ENCODE measurements around the gene ARFGAP3. TPM values are rescaled to one million over a fixed set of nuclear protein-coding genes. Genes with fewer than 3 reads are reported as not detected.

The ARFGAP3 gene
- total and polyA plus RNA-seq, 2 donors, result 33.1 to 59.6 TPM

DNA sequence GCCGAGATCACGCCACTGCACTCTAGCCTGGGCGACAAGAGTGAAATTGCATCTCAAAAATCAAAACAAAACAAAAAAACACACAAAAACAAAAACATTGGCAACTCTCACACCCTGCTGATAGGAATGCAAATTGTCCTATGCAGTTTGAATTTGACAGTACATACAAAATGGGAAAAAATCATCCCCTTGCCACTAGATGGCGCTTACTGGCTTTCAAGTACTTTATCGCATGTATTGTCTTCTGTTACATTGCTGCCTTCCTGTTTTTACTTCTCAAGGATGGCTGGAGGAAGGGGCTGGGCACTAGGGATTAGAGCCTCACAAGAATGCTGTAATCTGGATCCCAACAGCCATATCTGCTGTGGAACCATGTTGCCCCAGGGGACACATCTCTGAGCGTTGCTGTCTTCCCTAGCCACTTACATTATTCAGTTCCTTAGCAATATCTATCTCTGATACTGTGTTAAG lies 77.0 kb downstream of the ARFGAP3 start:
- H3K27ac ChIP-seq (ENCODE audit: low read depth), result no peak overlapping the region
- 33% methylated on average over 6 of the region's 6 CpGs for WGBS
- peak; percentile 64 for DNase-seq (ENCODE audit: extremely low spot score)
- no peak overlapping the region for H3K4me3 ChIP-seq (ENCODE audit: low read depth, low read length)
- no peaks in the 10 kb centered on the region for H3K4me1 ChIP-seq (ENCODE audit: insufficient read depth)
- no peaks in the 10 kb centered on the region for H3K36me3 ChIP-seq (ENCODE audit: insufficient read depth)

GRCh38 chr22:42777126-42777525 lies 79.9 kb downstream of the ARFGAP3 start:
- Histone ChIP-seq H3K4me3 (ENCODE audit: low read depth, low read length) (no peak overlapping the region), H3K36me3 (ENCODE audit: insufficient read depth) (no peaks in the 10 kb centered on the region), H3K4me1 (ENCODE audit: insufficient read depth) (no peaks in the 10 kb centered on the region), H3K27ac (ENCODE audit: low read depth) (no peak overlapping the region)
- no peak for DNase-seq (ENCODE audit: extremely low spot score)
- WGBS, result 96% methylated on average over 12 of the region's 12 CpGs

DNA sequence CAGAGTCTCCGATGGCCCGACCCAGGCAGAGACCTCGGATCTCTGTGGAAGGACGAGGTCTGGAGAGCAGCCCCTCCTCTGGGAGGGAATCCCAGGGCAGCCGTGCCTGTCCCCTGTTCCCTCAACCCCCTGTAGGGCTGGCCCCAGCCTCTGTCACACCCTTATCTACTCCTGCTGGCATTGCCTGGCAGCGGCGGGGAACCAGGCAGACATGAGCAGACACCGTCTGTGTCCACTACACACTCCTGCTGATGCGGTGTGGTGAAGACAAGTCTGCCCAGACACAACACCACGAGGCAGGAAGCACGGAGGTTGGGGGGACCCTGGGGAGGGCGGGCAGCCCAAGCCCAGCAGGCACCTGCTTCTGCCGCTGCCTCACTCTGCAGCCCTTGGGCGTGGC lies 83.9 kb downstream of the ARFGAP3 start:
- H3K27ac ChIP-seq (ENCODE audit: low read depth), result no peak overlapping the region
- 53% methylated on average over 14 of the region's 14 CpGs for WGBS
- DNase-seq (ENCODE audit: extremely low spot score), result no peak
- H3K4me3 ChIP-seq (ENCODE audit: low read depth, low read length), result no peak overlapping the region
- no peaks in the 10 kb centered on the region for H3K36me3 ChIP-seq (ENCODE audit: insufficient read depth)
- no peaks in the 10 kb centered on the region for H3K4me1 ChIP-seq (ENCODE audit: insufficient read depth)

DNA sequence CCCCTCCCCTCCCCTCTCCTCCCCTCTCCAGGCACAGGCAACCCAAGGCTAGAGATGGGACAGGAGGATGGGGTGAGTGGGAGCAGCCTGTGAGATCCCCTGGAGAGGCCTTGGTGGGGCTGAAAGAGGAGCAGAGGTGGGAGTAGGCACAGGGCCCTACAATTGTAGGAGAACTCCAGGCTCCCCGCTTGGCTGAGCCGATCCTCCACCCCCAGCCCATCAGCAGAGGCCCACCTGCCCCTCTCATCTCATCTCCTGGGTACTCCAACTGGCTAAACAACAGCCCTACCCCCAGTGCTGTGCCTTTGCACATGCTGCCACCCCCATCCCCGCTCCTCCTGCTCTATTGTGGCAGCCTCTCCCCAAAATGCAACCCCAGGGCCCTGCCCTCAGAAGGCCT lies 84.4 kb downstream of the ARFGAP3 start:
- no peak for DNase-seq (ENCODE audit: extremely low spot score)
- Histone ChIP-seq H3K27ac (ENCODE audit: low read depth) (no peak overlapping the region), H3K4me3 (ENCODE audit: low read depth, low read length) (no peak overlapping the region), H3K4me1 (ENCODE audit: insufficient read depth) (no peaks in the 10 kb centered on the region), H3K36me3 (ENCODE audit: insufficient read depth) (no peaks in the 10 kb centered on the region)
- WGBS, result 88% methylated on average over 3 of the region's 3 CpGs

GRCh38 chr22:42770941-42771647 lies 86.0 kb downstream of the ARFGAP3 start:
- H3K27ac ChIP-seq (ENCODE audit: low read depth), result no peak overlapping the region
- H3K36me3 ChIP-seq (ENCODE audit: insufficient read depth), result no peaks in the 10 kb centered on the region
- no peak overlapping the region for H3K4me3 ChIP-seq (ENCODE audit: low read depth, low read length)
- no peaks in the 10 kb centered on the region for H3K4me1 ChIP-seq (ENCODE audit: insufficient read depth)
- no peak for DNase-seq (ENCODE audit: extremely low spot score)
- WGBS, result 88% methylated on average over 15 of the region's 15 CpGs

DNA sequence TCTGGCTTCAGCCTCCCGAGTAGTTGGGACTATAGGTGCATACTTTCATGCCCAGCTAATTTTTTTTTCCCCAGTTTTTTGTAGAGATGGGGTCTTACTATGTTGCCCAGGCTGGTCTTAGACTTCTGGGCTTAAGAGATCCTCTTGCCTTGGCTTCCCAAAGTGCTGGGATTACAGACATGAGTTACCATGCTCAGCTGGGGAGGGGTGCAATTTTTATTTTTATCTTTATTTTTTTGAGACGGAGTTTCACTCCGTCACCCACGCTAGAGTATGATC lies 86.7 kb downstream of the ARFGAP3 start:
- 80% methylated on average over 4 of the region's 4 CpGs for WGBS
- no peak overlapping the region for H3K4me3 ChIP-seq (ENCODE audit: low read depth, low read length)
- H3K4me1 ChIP-seq (ENCODE audit: insufficient read depth), result no peaks in the 10 kb centered on the region
- no peaks in the 10 kb centered on the region for H3K36me3 ChIP-seq (ENCODE audit: insufficient read depth)
- no peak for DNase-seq (ENCODE audit: extremely low spot score)
- H3K27ac ChIP-seq (ENCODE audit: low read depth), result no peak overlapping the region

- no peak overlapping the region for H3K4me3 ChIP-seq (ENCODE audit: low read depth, low read length)
- no peak for DNase-seq (ENCODE audit: extremely low spot score)
Observed at GRCh38 chr22:42769574-42770447, 87.3 kb downstream of the ARFGAP3 start.

DNA sequence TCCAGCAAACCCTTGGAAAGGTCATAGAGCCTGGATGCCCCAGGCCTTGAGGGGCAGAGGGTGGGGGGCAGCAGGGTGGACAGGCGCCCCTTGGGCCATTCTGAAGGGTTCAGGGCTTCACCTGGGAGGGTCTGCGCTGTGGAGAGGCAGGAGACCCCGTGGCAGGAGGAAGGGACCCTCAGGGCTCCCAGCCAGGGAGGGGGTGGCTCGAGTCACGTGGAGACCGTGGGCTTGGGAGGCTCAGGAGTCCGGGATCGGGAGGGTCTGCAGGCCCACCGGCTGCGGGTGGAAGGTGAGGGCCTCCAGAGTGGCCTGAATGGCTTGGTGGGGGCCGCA lies 87.9 kb downstream of the ARFGAP3 start:
- peak overlapping the region; percentile 77 for H3K27ac ChIP-seq (ENCODE audit: low read depth)

More at GRCh38 chr22:42769574-42770447, 87.3 kb downstream of the ARFGAP3 start:
- WGBS, result 38% methylated on average over 50 of the region's 50 CpGs
- Histone ChIP-seq H3K27ac (ENCODE audit: low read depth) (peak overlapping the region; percentile 77), H3K4me1 (ENCODE audit: insufficient read depth) (no peaks in the 10 kb centered on the region), H3K36me3 (ENCODE audit: insufficient read depth) (no peaks in the 10 kb centered on the region)

DNA sequence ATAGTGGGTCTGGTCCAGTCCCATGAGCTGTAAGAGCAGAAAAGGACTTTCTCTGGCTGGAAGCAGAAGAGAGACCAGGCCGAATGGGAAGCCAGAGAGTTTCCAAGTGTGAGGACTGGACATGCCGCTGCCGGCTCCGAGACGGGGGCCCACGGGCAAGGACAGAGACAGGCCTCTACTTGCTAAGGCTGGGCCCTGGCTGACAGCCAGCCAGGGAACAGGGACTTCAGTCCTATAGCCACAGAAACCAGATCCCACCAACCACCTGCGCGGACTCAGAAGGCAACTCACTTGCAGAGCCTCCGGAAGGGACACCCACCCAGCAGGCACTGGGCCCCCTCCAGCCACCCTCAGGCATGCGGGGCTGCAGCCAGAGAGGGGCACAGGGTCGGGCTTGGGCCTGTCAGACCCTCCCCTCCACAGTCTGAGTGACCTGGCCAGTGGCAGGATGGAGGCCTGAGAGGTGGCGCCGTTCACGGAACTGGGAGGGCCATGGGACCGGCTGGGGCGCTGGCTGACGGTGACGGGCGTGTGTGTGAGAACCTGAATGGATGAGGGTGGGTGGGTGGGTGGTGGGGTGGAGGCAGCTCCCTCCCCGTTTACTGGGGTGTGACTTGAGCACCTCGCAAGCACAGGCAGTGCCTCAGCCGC lies 88.6 kb downstream of the ARFGAP3 start:
- H3K4me3 ChIP-seq (ENCODE audit: low read depth, low read length), result no peak overlapping the region
- no peak for DNase-seq (ENCODE audit: extremely low spot score)
- 85% methylated on average over 22 of the region's 22 CpGs for WGBS
- peak overlapping the region; percentile 77 for H3K27ac ChIP-seq (ENCODE audit: low read depth)
- H3K36me3 ChIP-seq (ENCODE audit: insufficient read depth), result no peaks in the 10 kb centered on the region
- H3K4me1 ChIP-seq (ENCODE audit: insufficient read depth), result no peaks in the 10 kb centered on the region

More for the DNA sequence above, 87.9 kb downstream of the ARFGAP3 start:
- H3K4me1 ChIP-seq (ENCODE audit: insufficient read depth), result no peaks in the 10 kb centered on the region
- H3K4me3 ChIP-seq (ENCODE audit: low read depth, low read length), result no peak overlapping the region
- H3K36me3 ChIP-seq (ENCODE audit: insufficient read depth), result no peaks in the 10 kb centered on the region
- DNase-seq (ENCODE audit: extremely low spot score), result no peak
- WGBS, result 93% methylated on average over 11 of the region's 11 CpGs

GRCh38 chr22:42766860-42767259 lies 90.2 kb downstream of the ARFGAP3 start:
- Histone ChIP-seq H3K4me3 (ENCODE audit: low read depth, low read length) (no peak overlapping the region), H3K27ac (ENCODE audit: low read depth) (no peak overlapping the region), H3K4me1 (ENCODE audit: insufficient read depth) (no peaks in the 10 kb centered on the region), H3K36me3 (ENCODE audit: insufficient read depth) (no peaks in the 10 kb centered on the region)
- DNase-seq (ENCODE audit: extremely low spot score), result no peak
- 70% methylated on average over 8 of the region's 8 CpGs for WGBS

DNA sequence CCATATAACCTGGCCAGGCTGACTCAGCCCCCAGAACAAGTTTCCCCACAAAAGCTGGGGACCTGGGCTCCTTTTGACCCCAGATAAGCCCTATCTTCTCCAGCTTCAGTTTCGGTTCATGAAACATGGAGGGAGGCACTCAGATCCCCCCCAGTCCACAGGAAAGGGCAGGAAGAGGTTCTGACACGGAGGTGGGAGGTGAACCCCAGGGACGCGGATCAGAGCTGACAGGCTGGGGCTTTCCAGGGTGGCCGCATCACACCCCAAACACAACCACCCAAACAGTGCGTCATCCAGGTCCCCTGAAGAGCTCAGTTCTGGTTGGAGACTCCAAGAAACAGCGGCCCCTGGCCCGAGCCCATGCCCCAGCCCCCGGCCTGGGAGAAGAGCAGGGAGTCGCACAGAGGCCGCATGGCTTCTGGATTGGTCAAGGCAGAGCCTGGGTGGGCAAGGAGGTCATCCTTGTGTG lies 92.1 kb downstream of the ARFGAP3 start:
- H3K27ac ChIP-seq (ENCODE audit: low read depth), result no peak overlapping the region
- no peaks in the 10 kb centered on the region for H3K4me1 ChIP-seq (ENCODE audit: insufficient read depth)
- no peak overlapping the region for H3K4me3 ChIP-seq (ENCODE audit: low read depth, low read length)
- DNase-seq (ENCODE audit: extremely low spot score), result no peak
- no peaks in the 10 kb centered on the region for H3K36me3 ChIP-seq (ENCODE audit: insufficient read depth)
- WGBS, result 80% methylated on average over 11 of the region's 11 CpGs

GRCh38 chr22:42763965-42764480 lies 93.0 kb downstream of the ARFGAP3 start:
- Histone ChIP-seq H3K4me3 (ENCODE audit: low read depth, low read length) (no peak overlapping the region), H3K27ac (ENCODE audit: low read depth) (no peak overlapping the region), H3K36me3 (ENCODE audit: insufficient read depth) (no peaks in the 10 kb centered on the region), H3K4me1 (ENCODE audit: insufficient read depth) (no peaks in the 10 kb centered on the region)
- DNase-seq (ENCODE audit: extremely low spot score), result no peak
- WGBS, result 85% methylated on average over 13 of the region's 13 CpGs

DNA sequence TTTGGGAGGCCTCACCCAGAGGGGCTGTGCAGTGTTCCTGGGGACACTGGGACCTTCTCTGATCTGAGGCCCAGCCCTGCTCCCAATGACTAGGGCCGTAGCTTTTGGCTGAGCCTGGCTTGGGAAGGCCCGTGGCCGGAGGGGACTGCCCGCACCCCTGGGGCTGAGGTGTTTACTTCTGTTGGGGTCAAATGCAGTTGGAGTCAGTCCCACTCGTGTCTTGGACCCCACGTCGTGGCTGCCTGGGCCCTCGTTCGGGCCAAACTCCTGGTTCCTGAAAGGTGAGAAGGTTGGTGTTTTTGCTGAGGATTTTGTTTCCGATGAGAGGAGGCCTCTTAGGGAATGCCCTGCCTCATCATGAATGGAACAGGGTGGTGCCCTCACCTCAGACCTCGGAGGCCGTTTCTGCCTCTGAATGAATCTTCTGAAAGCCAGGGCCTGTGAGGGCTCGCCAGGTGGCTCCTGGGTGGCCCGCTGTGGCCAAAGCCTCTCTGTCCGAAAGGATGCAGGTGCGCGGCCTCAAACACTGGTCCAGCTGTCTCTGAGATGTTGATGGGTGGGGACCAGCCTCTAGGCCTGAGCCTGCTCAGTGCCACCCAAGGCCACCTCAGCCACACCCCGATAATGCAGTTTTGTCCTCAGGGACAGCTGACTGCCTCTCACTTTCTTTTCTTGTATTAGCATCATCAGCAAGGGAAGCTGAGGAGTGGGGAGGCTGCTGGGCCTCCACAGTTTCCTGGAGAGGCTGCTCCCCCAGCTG lies 96.1 kb downstream of the ARFGAP3 start:
- H3K27ac ChIP-seq (ENCODE audit: low read depth), result no peak overlapping the region
- no peak overlapping the region for H3K4me3 ChIP-seq (ENCODE audit: low read depth, low read length)
- H3K36me3 ChIP-seq (ENCODE audit: insufficient read depth), result no peaks in the 10 kb centered on the region
- WGBS, result 76% methylated on average over 18 of the region's 18 CpGs
- DNase-seq (ENCODE audit: extremely low spot score), result no peak
- no peaks in the 10 kb centered on the region for H3K4me1 ChIP-seq (ENCODE audit: insufficient read depth)
